ENCODE results near the gene MEGF11. TPM values are rescaled to one million over a fixed set of nuclear protein-coding genes. Genes with fewer than 3 reads are reported as not detected.

The MEGF11 gene
- total and polyA plus RNA-seq, 4 donors, result 6.2 to 20.3 (median 14.0) TPM

DNA sequence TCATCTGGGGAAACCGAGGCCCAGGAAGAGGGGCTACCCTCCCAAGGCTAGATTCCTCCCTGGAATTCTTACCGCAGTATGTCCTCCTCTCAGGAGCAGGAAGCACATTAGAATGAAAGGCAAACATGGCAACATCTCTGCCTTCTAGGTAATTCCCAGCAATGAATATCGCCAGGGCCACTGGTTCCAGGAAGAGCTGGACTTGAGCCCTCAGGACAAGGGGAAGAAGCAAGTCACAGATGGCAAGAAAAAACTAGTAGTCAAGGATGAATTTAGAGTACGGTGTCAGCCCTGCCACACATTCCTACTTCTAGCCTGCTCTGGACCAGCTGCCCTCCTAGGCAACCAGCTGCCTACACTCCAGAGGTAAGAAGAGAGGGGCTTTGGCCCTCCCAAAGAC lies 42.9 kb downstream of the MEGF11 start:
- no peaks in the 10 kb centered on the region for H3K9me3 ChIP-seq (ENCODE audit: control insufficient read depth, insufficient read depth, low read length)
- no peak for DNase-seq (ENCODE audit: low read depth in 4 of 6, low spot score in 6 of 6)
- H3K4me1 ChIP-seq (ENCODE audit: control insufficient read depth, insufficient read depth, low read length), result peaks cover 12% of the 10 kb centered on the region
- H3K27ac ChIP-seq (ENCODE audit: low read depth, low read length), result no peak overlapping the region
- no peaks in the 10 kb centered on the region for H3K27me3 ChIP-seq (ENCODE audit: control insufficient read depth, insufficient read depth, low read length)
- H3K36me3 ChIP-seq (ENCODE audit: control insufficient read depth, insufficient read depth, low read length), result no peaks in the 10 kb centered on the region
- H3K4me3 ChIP-seq (ENCODE audit: low read depth, low read length), result no peak overlapping the region
- WGBS (ENCODE audit: insufficient coverage), result 96% methylated on average over 3 of the region's 4 CpGs

DNA sequence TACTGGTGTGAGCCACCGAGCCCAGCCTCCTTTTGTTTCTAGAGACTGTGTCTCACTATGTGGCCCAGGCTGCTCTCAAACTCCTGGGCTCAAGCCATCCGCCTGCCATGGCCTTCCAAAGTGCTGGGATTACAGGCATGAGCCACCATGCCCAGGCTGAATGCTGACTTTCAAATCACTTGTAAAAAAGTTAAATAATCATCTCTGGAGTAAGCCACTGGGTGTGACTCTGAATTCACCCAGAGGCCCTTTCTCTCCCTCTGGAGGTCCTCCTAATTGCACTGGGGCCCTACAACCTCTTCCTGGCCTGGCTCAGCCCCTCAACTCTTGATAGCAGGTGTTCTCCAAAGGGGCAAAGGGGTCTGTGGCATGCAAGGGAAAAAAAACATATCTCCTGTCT lies 54.8 kb downstream of the MEGF11 start:
- Histone ChIP-seq H3K27ac (ENCODE audit: low read depth, low read length) (no peak overlapping the region), H3K9me3 (ENCODE audit: control insufficient read depth, insufficient read depth, low read length) (no peaks in the 10 kb centered on the region), H3K36me3 (ENCODE audit: control insufficient read depth, insufficient read depth, low read length) (no peaks in the 10 kb centered on the region), H3K4me1 (ENCODE audit: control insufficient read depth, insufficient read depth, low read length) (peaks cover 8% of the 10 kb centered on the region), H3K4me3 (ENCODE audit: low read depth, low read length) (no peak overlapping the region), H3K27me3 (ENCODE audit: control insufficient read depth, insufficient read depth, low read length) (no peaks in the 10 kb centered on the region)
- WGBS (ENCODE audit: insufficient coverage), result 69% methylated on average over 1 of the region's 2 CpGs
- DNase-seq (ENCODE audit: low read depth in 4 of 6, low spot score in 6 of 6), result no peak

DNA sequence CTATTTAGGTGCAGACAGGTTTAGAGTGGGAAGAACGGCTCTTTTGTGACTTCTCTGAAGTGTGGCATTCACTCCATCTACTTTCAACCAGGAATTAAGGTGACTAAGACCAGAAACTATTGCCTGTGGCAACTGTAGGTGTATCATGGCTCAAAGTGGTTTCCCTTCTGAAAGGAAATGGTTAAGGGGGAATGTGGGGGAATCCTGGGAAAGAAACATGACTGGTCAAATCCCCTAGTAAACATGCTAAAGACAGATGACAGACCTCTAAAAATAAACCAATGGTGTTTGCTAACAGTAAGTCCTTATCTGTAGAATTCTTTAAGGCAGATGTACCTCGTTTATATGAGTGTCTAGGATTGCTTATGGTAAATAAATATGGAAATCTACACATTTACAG lies 56.9 kb downstream of the MEGF11 start:
- H3K36me3 ChIP-seq (ENCODE audit: control insufficient read depth, insufficient read depth, low read length), result no peaks in the 10 kb centered on the region
- no peaks in the 10 kb centered on the region for H3K9me3 ChIP-seq (ENCODE audit: control insufficient read depth, insufficient read depth, low read length)
- WGBS (ENCODE audit: insufficient coverage), result no CpG with 5 or more reads among the region's 2 CpGs
- no peak overlapping the region for H3K27ac ChIP-seq (ENCODE audit: low read depth, low read length)
- no peaks in the 10 kb centered on the region for H3K4me1 ChIP-seq (ENCODE audit: control insufficient read depth, insufficient read depth, low read length)
- H3K4me3 ChIP-seq (ENCODE audit: low read depth, low read length), result no peak overlapping the region
- no peak for DNase-seq (ENCODE audit: low read depth in 4 of 6, low spot score in 6 of 6)
- no peaks in the 10 kb centered on the region for H3K27me3 ChIP-seq (ENCODE audit: control insufficient read depth, insufficient read depth, low read length)

DNA sequence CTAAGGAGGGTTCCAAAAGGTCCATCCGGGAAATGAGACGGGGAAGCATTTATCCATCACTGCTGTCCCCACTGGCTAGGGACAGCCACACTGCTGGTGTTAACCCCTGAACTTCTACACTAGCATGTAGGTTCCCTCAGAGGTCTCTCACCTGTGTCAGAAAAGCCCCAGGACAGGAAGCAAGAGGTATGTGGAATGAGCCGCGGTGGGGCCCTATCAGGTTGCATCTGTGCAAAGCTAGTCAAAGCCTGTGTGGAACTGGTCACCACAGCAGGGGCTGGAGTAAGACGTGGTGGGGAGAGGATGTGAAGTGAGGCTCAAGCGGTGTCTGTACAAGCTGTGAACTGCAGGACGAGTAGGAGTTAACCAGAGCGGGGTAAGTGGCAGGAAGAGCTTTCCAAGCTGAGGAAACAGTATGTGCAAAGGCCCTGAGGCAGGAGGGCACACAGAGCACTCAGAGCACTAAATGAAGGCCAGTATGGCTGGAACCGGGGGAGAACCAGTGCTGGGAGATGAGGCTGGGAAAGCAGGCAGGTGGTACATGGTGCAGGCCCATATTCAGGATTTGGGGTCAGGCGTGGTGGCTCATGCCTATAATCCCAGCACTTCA lies 57.8 kb downstream of the MEGF11 start:
- Histone ChIP-seq H3K27ac (ENCODE audit: low read depth, low read length) (no peak overlapping the region), H3K36me3 (ENCODE audit: control insufficient read depth, insufficient read depth, low read length) (no peaks in the 10 kb centered on the region), H3K9me3 (ENCODE audit: control insufficient read depth, insufficient read depth, low read length) (no peaks in the 10 kb centered on the region), H3K4me1 (ENCODE audit: control insufficient read depth, insufficient read depth, low read length) (peaks cover 7% of the 10 kb centered on the region), H3K27me3 (ENCODE audit: control insufficient read depth, insufficient read depth, low read length) (no peaks in the 10 kb centered on the region), H3K4me3 (ENCODE audit: low read depth, low read length) (no peak overlapping the region)
- 87% methylated on average over 10 of the region's 10 CpGs for WGBS (ENCODE audit: insufficient coverage)
- DNase-seq (ENCODE audit: low read depth in 4 of 6, low spot score in 6 of 6), result no peak

DNA sequence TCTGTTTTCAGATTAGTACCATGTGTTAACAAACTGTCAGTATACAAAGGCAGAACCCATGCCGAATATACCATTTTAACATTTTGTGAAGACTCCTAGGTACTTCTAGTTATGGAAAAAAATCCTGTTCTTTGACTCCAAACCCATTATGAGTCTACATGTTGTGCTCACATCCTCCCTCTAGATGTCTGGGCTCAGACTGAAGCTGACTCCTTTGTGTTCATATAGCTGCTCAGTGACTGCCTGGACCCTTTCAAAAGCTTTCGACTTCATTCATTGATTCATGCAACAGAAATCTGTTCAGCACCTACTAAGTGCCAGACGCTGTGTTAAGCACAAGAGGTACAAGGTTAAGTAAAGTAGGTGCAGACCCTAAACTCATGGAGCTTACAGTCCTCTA lies 60.5 kb downstream of the MEGF11 start:
- Histone ChIP-seq H3K4me3 (ENCODE audit: low read depth, low read length) (no peak overlapping the region), H3K27me3 (ENCODE audit: control insufficient read depth, insufficient read depth, low read length) (no peaks in the 10 kb centered on the region), H3K36me3 (ENCODE audit: control insufficient read depth, insufficient read depth, low read length) (no peaks in the 10 kb centered on the region), H3K9me3 (ENCODE audit: control insufficient read depth, insufficient read depth, low read length) (no peaks in the 10 kb centered on the region), H3K4me1 (ENCODE audit: control insufficient read depth, insufficient read depth, low read length) (peaks cover 21% of the 10 kb centered on the region), H3K27ac (ENCODE audit: low read depth, low read length) (no peak overlapping the region)
- DNase-seq (ENCODE audit: low read depth in 4 of 6, low spot score in 6 of 6), result no peak
- no CpG with 5 or more reads among the region's 3 CpGs for WGBS (ENCODE audit: insufficient coverage)

DNA sequence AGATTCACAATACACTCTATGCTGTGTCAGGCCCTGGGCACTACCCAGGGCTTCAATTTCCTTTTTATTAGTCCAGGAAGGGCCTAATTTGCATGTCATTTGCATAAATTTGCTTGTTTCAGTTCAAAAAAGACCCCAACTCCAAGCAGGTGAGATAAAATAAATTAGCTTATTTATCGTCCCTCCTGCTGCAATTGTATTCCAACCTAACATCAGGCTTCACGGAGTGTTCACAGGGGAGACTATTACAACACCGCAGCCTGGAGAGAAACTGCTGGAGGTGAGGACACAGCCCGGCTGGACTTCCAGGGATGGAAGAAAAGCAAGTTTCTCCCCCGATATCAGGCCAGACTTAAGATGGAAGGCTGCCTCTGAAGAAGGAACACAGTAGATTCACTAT lies 62.8 kb downstream of the MEGF11 start:
- H3K27ac ChIP-seq (ENCODE audit: low read depth, low read length), result no peak overlapping the region
- no peaks in the 10 kb centered on the region for H3K27me3 ChIP-seq (ENCODE audit: control insufficient read depth, insufficient read depth, low read length)
- H3K36me3 ChIP-seq (ENCODE audit: control insufficient read depth, insufficient read depth, low read length), result peaks cover 3% of the 10 kb centered on the region
- 55% methylated on average over 2 of the region's 5 CpGs for WGBS (ENCODE audit: insufficient coverage)
- H3K9me3 ChIP-seq (ENCODE audit: control insufficient read depth, insufficient read depth, low read length), result no peaks in the 10 kb centered on the region
- DNase-seq (ENCODE audit: low read depth in 4 of 6, low spot score in 6 of 6), result peak in 1 of 6 donors; percentile 82
- H3K4me1 ChIP-seq (ENCODE audit: control insufficient read depth, insufficient read depth, low read length), result peaks cover 21% of the 10 kb centered on the region
- no peak overlapping the region for H3K4me3 ChIP-seq (ENCODE audit: low read depth, low read length)

DNA sequence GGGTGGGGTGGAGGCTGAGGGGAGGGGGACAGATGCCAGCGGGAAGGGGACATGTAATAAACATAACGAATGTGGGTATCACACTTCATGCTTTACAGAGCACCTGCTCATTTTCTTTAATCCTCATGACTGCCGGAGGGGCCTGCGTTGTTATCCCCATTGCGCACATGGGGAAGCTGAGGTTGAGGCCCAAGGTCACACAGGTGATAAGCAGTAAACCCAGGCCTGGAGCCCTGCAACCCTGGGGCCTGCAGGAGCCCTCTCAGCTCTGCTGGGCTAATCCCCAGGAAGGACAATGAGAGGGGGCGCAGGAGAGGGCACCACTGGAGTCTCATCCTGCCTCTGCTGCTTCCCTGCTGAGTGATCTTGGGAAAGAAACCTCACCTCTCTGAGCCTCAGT lies 64.3 kb downstream of the MEGF11 start:
- Histone ChIP-seq H3K4me1 (ENCODE audit: control insufficient read depth, insufficient read depth, low read length) (peaks cover 21% of the 10 kb centered on the region), H3K27me3 (ENCODE audit: control insufficient read depth, insufficient read depth, low read length) (no peaks in the 10 kb centered on the region), H3K9me3 (ENCODE audit: control insufficient read depth, insufficient read depth, low read length) (no peaks in the 10 kb centered on the region), H3K36me3 (ENCODE audit: control insufficient read depth, insufficient read depth, low read length) (peaks cover 3% of the 10 kb centered on the region), H3K4me3 (ENCODE audit: low read depth, low read length) (no peak overlapping the region), H3K27ac (ENCODE audit: low read depth, low read length) (no peak overlapping the region)
- no peak for DNase-seq (ENCODE audit: low read depth in 4 of 6, low spot score in 6 of 6)
- WGBS (ENCODE audit: insufficient coverage), result 90% methylated on average over 3 of the region's 6 CpGs

DNA sequence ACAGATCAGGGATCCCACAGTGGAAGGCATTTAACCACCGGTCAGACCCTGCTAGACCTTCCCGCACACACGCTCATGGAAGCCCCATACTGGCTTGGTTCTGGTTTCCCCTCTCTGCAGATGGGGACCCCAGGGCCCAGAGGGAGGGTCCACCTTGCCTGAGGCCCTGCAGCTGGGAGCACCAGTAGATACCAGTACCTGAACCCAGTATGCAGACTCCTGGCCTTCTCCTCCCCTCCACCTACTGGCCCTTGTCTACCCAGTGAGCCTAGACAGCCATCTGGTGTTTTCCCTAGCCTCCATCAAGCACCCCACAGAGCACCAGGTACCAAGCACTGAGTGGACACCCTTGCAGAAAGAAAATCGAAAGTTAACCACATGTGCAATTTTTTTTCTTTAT lies 65.1 kb downstream of the MEGF11 start:
- Histone ChIP-seq H3K4me3 (ENCODE audit: low read depth, low read length) (no peak overlapping the region), H3K4me1 (ENCODE audit: control insufficient read depth, insufficient read depth, low read length) (peaks cover 21% of the 10 kb centered on the region), H3K9me3 (ENCODE audit: control insufficient read depth, insufficient read depth, low read length) (no peaks in the 10 kb centered on the region), H3K27ac (ENCODE audit: low read depth, low read length) (no peak overlapping the region), H3K36me3 (ENCODE audit: control insufficient read depth, insufficient read depth, low read length) (peaks cover 3% of the 10 kb centered on the region), H3K27me3 (ENCODE audit: control insufficient read depth, insufficient read depth, low read length) (no peaks in the 10 kb centered on the region)
- WGBS (ENCODE audit: insufficient coverage), result 89% methylated on average over 3 of the region's 4 CpGs
- no peak for DNase-seq (ENCODE audit: low read depth in 4 of 6, low spot score in 6 of 6)

DNA sequence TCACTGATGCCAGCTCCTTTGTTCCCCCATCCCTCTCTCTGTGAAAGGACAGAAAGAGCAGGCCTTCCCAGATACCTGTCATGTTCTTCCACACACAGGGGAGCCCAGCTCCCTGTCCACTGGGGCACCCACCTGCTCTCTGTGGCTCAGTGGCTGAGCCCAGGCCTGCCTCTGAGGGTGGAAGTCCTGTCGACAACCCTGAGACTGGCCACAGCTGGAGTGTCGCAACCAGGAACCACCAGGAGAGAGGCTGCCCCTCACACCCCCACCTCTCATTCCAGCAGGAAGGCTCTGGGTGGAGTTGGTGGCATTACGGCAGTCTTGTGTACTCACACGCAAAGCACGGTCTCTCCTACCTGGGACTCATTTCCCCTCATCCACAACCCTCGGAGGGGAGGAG lies 66.3 kb downstream of the MEGF11 start:
- Histone ChIP-seq H3K4me3 (ENCODE audit: low read depth, low read length) (no peak overlapping the region), H3K4me1 (ENCODE audit: control insufficient read depth, insufficient read depth, low read length) (peaks cover 21% of the 10 kb centered on the region), H3K27me3 (ENCODE audit: control insufficient read depth, insufficient read depth, low read length) (no peaks in the 10 kb centered on the region), H3K36me3 (ENCODE audit: control insufficient read depth, insufficient read depth, low read length) (peaks cover 3% of the 10 kb centered on the region), H3K27ac (ENCODE audit: low read depth, low read length) (no peak overlapping the region), H3K9me3 (ENCODE audit: control insufficient read depth, insufficient read depth, low read length) (no peaks in the 10 kb centered on the region)
- no CpG with 5 or more reads among the region's 6 CpGs for WGBS (ENCODE audit: insufficient coverage)
- no peak for DNase-seq (ENCODE audit: low read depth in 4 of 6, low spot score in 6 of 6)

DNA sequence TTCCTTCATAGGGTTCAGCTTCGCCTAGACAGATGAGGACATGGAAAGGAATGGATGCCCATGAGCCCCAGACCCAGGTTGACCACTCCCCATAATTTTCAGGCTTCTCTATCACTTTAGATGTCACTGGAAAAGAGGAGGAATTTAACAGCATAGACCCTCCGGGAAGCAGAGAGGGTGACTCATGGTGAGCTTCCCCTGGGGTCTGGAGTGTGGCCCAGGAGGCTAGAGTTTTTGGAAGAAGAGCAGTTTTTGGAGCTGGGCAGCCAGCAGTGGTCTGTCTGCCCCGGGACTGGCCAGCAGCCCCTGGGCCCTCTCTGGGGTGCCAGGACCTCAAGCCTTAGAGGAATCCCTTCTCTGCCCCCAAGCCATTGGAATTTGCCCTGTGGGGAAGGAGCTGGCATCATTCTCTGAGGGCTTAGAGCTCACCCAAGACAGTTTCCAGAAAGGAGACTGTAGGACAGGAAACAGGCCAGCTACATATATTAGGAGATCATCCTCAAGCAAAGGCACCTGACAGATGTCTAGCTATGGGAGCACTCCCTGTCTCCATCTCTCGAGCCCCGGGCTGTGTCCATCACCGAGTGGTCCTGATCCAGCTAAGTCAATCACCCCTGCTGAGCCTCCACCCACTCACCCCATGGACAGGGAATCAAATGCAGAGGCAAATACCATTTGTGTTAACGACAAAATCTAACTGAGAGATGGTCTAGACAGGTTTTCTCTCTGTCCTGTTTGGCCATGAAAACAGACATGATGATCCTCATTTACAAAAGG lies 67.3 kb downstream of the MEGF11 start:
- H3K27me3 ChIP-seq (ENCODE audit: control insufficient read depth, insufficient read depth, low read length), result no peaks in the 10 kb centered on the region
- peaks cover 22% of the 10 kb centered on the region for H3K4me1 ChIP-seq (ENCODE audit: control insufficient read depth, insufficient read depth, low read length)
- DNase-seq (ENCODE audit: low read depth in 4 of 6, low spot score in 6 of 6), result no peak
- H3K36me3 ChIP-seq (ENCODE audit: control insufficient read depth, insufficient read depth, low read length), result peaks cover 3% of the 10 kb centered on the region
- no peaks in the 10 kb centered on the region for H3K9me3 ChIP-seq (ENCODE audit: control insufficient read depth, insufficient read depth, low read length)
- no peak overlapping the region for H3K27ac ChIP-seq (ENCODE audit: low read depth, low read length)
- H3K4me3 ChIP-seq (ENCODE audit: low read depth, low read length), result no peak overlapping the region
- WGBS (ENCODE audit: insufficient coverage), result 83% methylated on average over 4 of the region's 7 CpGs
